GM12892 (cell line): Measurements from ENCODE around the gene NDST1.

Experiments
- POLR2A ChIP-seq: IDR thresholded peaks from 2 replicates; pipeline ENCODE4 v1.6.1; 2011; ENCODE audit warnings: low read depth, low read length, control low read depth
- POLR2AphosphoS5 ChIP-seq: IDR thresholded peaks from 2 replicates; pipeline ENCODE4 v1.6.1; 2011; ENCODE audit warnings: low read depth, low read length, control low read depth

DNA sequence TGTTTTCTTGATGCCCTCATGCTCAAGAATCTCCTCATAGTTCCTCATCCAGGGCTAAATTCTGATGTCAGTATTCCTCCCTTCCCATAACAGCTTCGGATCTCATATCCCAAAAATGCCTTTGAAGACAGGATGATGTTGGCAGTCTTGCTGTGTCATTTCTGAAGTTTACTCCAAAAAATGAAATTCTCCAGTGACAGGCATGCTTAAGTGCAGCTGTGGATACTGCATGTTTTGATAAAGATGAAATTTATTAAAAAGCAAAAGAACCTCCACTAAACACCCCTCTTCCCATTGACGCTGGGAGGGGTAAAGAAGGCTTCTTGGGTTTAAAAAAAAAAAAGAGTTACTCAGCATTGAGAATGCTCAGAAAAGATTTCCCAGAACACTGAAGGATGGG lies 43.1 kb downstream of the NDST1 start:
- TF ChIP-seq POLR2A, result no peak
- TF ChIP-seq POLR2AphosphoS5, result no peak
